GM12865 (cell line): ENCODE results near the gene COL4A6.

Experiments
- DNase-seq: peaks from one replicate; pipeline ENCODE4 v3.0.0; 2010; ENCODE audit warnings: low read depth
- H3K4me3 ChIP-seq: 2 replicates; pipeline ENCODE4 v1.5.1; 2011; ENCODE audit warnings: mild to moderate bottlenecking, low read depth, low read length, control low read depth
- CTCF ChIP-seq: IDR thresholded peaks from 2 replicates; pipeline ENCODE4 v1.5.1; 2011; ENCODE audit warnings: low read length, control low read depth, low read depth, inconsistent platforms; ENCODE audit not compliant: insufficient read depth; ENCODE audit errors: missing control alignments

COL4A6 gene

DNA sequence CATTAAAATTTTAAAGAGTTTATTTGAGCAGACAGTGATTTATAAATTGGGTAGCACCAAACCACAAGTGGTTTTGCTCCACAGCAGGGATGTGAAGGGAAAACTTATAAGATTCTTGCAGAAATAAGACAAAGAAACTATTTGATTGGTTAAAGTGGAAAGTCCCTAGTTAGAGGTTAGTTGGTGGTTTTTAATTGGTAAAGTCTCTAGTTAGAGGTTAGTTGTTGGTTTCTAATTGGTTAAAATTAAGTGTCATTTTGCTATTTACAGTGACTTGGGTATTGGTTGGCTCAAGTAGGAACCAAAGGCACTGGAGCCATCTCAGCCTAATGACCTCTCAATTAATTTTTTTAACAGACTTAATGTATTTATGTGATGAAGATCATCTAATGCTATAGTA lies 323.7 kb downstream of the COL4A6 start:
- no peak overlapping the region for H3K4me3 ChIP-seq
- no peak for TF ChIP-seq CTCF
- DNase-seq, result no peak
